Activated CD8-positive, alpha-beta T cell treated with anti-CD3 and anti-CD28 coated beads for 36 hours (primary cell): Measurements from ENCODE around the gene KRT1. TPM values are rescaled to one million over a fixed set of nuclear protein-coding genes. Genes with fewer than 3 reads are reported as not detected.

ENCODE experiments used
- ATAC-seq: fragments of 200-7000 bp; cut with Tn5 transposase; one replicate; pipeline ENCODE4 v1.10.0; 2021; ENCODE audit warnings: mild to moderate bottlenecking, moderate library complexity
- CTCF ChIA-PET: fragments of 350-600 bp; sonication (Branson Sonifier 250); formaldehyde crosslinking; loops from one replicate; lab custom pipeline; 2021; ENCODE audit warnings: antibody characterized with exemption; lab: Charles Lee
- POLR2A ChIA-PET: fragments of 350-600 bp; sonication (Branson Sonifier 250); formaldehyde crosslinking; loops from one replicate; lab custom pipeline; 2021; ENCODE audit warnings: antibody characterized with exemption; lab: Charles Lee
- DNase-seq: peaks from one replicate; pipeline ENCODE4 v3.0.0-alpha.2; 2020
- H3K27ac Mint-ChIP-seq: one replicate; pipeline ENCODE4 v1.8.0; 2021; ENCODE audit warnings: mild to moderate bottlenecking, mixed read lengths
- H3K27me3 Mint-ChIP-seq: one replicate; pipeline ENCODE4 v1.8.0; 2021; ENCODE audit warnings: mixed read lengths
- H3K36me3 Mint-ChIP-seq: one replicate; pipeline ENCODE4 v1.8.0; 2021; ENCODE audit warnings: low read depth, mixed read lengths
- H3K4me1 Mint-ChIP-seq: one replicate; pipeline ENCODE4 v1.8.0; 2021; ENCODE audit warnings: low read depth, mixed read lengths
- H3K4me3 Mint-ChIP-seq: one replicate; pipeline ENCODE4 v1.8.0; 2021; ENCODE audit warnings: mild to moderate bottlenecking, moderate library complexity, mixed read lengths
- H3K9me3 Mint-ChIP-seq: one replicate; pipeline ENCODE4 v1.8.0; 2021; ENCODE audit warnings: mixed read lengths
- intact Hi-C: fragments of 100-400 bp; cut with micrococcal nuclease; formaldehyde crosslinking; loops from one replicate; pipeline ENCODE4 v1.10.0; 2022
- total RNA-seq, 2 experiments: library from RNA; stranded (reverse); gene quantifications; one replicate each; pipeline ENCODE4 v1.2.3, GENCODE V29; 2021
- TF ChIP-seq, protein P1 (sequence below): fragments of 200-600 bp; IDR thresholded peaks from one replicate; pipeline ENCODE4 v1.8.0; 2022; ENCODE audit warnings: antibody characterized with exemption, mild to moderate bottlenecking

Gene KRT1
- total RNA-seq, 2 experiments from 2014 or later, result not detected

DNA sequence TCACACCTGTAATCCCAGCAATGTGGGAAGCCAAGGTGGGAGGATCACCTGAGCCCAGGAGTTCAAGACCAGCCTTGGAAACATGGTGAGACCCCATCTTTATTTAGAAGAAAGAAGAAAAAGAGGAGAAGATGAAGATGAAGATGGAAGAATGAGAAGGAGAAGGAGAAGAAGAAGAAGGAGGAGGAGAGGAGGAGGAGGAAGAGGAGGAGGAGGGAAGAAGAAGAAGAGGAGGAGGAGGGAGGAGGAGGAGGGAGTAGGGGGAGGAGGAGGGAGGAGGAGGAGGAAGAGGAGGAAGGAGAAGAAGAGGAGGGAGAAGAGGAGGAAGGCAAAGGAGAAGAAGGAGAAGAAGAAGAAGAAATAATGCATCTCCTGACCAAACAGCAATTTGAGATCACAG is 9.0 kb upstream of the KRT1 start:
- no peak for ATAC-seq
- Mint-ChIP-seq H3K4me3 (no peak overlapping the region), H3K36me3 (no peaks in the 10 kb centered on the region), H3K27ac (no peak overlapping the region), H3K4me1 (peaks cover 18% of the 10 kb centered on the region), H3K27me3 (no peaks in the 10 kb centered on the region), H3K9me3 (no peaks in the 10 kb centered on the region)
- ChIA-PET POLR2A (no interaction called here), CTCF (interaction anchor here (1.4 to 2.4 kb wide), 3 partner anchors 8 to 190 kb away, joined by 6 read pairs; partner anchors contain the start of gene KRT1)
- intact Hi-C loops, result no loop called here
- no peak for DNase-seq
- TF ChIP-seq, protein P1, sequence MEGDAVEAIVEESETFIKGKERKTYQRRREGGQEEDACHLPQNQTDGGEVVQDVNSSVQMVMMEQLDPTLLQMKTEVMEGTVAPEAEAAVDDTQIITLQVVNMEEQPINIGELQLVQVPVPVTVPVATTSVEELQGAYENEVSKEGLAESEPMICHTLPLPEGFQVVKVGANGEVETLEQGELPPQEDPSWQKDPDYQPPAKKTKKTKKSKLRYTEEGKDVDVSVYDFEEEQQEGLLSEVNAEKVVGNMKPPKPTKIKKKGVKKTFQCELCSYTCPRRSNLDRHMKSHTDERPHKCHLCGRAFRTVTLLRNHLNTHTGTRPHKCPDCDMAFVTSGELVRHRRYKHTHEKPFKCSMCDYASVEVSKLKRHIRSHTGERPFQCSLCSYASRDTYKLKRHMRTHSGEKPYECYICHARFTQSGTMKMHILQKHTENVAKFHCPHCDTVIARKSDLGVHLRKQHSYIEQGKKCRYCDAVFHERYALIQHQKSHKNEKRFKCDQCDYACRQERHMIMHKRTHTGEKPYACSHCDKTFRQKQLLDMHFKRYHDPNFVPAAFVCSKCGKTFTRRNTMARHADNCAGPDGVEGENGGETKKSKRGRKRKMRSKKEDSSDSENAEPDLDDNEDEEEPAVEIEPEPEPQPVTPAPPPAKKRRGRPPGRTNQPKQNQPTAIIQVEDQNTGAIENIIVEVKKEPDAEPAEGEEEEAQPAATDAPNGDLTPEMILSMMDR, result no peak

GRCh38 chr12:52688481-52688880 is 8.3 kb upstream of the KRT1 start:
- no peaks in the 10 kb centered on the region for H3K27me3 Mint-ChIP-seq
- H3K36me3 Mint-ChIP-seq, result no peaks in the 10 kb centered on the region
- ATAC-seq, result no peak
- intact Hi-C loops, result no loop called here
- DNase-seq, result no peak
- ChIA-PET POLR2A (no interaction called here), CTCF (interaction anchor here (1.1 kb wide), 1 partner anchor 191 kb away, joined by 3 read pairs; no protein-coding TSS in a partner anchor)
- H3K4me1 Mint-ChIP-seq, result peaks cover 22% of the 10 kb centered on the region
- H3K27ac Mint-ChIP-seq, result no peak overlapping the region
- H3K9me3 Mint-ChIP-seq, result no peaks in the 10 kb centered on the region
- H3K4me3 Mint-ChIP-seq, result no peak overlapping the region
- TF ChIP-seq, protein P1, result no peak

- H3K4me3 Mint-ChIP-seq, result no peak overlapping the region
- intact Hi-C loops, result no loop called here
- TF ChIP-seq, protein P1, result no peak
- POLR2A ChIA-PET, result no interaction called here
- no peak for DNase-seq
- no peak overlapping the region for H3K27ac Mint-ChIP-seq
- H3K27me3 Mint-ChIP-seq, result no peaks in the 10 kb centered on the region
- H3K4me1 Mint-ChIP-seq, result peaks cover 27% of the 10 kb centered on the region
- no peak for ATAC-seq
- no peaks in the 10 kb centered on the region for H3K36me3 Mint-ChIP-seq
- CTCF ChIA-PET, result interaction anchor here (1.1 to 2.0 kb wide), 2 partner anchors 192 to 293 kb away, joined by 3 to 5 read pairs; no protein-coding TSS in a partner anchor
- H3K9me3 Mint-ChIP-seq, result no peaks in the 10 kb centered on the region
Observed at GRCh38 chr12:52687497-52688385, 7.5 kb upstream of the KRT1 start.

DNA sequence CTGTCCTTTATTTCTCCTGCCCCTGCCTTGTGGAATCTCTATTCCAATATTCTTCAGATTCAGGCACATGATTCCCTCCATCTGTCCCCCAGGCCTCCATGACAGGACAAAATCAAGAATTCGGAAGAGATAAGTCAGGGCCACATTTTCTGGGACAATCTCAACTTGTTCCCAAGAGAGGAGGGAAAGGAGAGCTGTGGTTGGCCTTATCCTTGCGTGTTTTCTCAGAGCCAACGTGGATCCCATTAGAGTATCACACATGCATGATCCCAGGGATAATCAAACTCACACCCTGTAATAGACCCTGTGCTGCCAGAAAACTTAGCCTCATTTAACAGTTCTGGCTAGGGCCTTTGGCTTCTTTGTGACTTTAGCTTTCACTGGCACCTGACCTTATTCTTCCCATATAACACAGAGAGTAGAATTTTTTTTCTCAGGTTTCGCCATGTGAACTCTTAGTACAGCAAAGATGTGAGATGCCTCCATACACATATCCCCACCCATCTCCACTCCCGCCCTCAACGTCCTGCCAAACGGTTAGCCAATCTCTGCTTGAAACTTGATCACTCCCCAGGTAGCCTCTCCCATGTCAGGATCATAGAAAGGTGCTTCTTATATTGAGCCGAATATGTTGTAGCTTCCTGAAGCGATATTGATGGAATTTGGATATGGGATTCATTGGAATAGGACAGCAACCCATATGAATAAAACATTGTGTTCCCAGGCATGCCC is 6.7 kb upstream of the KRT1 start:
- ChIA-PET CTCF (interaction anchor here (2.0 kb wide), 1 partner anchor 294 kb away, joined by 5 read pairs; no protein-coding TSS in a partner anchor), POLR2A (no interaction called here)
- Mint-ChIP-seq H3K27me3 (no peaks in the 10 kb centered on the region), H3K9me3 (no peaks in the 10 kb centered on the region), H3K27ac (no peak overlapping the region), H3K36me3 (no peaks in the 10 kb centered on the region), H3K4me1 (peaks cover 34% of the 10 kb centered on the region), H3K4me3 (no peak overlapping the region)
- intact Hi-C loops, result no loop called here
- DNase-seq (no peak), ATAC-seq (no peak)
- TF ChIP-seq, protein P1, result no peak
